GM12873 (cell line): ENCODE data around the gene PPP2R2C.

Source experiments
- TF ChIP-seq, protein P1 (sequence below): IDR thresholded peaks from 2 replicates; pipeline ENCODE4 v1.5.1; 2012; ENCODE audit warnings: low read depth, mild to moderate bottlenecking, moderate library complexity, low read length, control low read depth; ENCODE audit not compliant: insufficient read depth; ENCODE audit errors: missing control alignments

PPP2R2C gene

DNA sequence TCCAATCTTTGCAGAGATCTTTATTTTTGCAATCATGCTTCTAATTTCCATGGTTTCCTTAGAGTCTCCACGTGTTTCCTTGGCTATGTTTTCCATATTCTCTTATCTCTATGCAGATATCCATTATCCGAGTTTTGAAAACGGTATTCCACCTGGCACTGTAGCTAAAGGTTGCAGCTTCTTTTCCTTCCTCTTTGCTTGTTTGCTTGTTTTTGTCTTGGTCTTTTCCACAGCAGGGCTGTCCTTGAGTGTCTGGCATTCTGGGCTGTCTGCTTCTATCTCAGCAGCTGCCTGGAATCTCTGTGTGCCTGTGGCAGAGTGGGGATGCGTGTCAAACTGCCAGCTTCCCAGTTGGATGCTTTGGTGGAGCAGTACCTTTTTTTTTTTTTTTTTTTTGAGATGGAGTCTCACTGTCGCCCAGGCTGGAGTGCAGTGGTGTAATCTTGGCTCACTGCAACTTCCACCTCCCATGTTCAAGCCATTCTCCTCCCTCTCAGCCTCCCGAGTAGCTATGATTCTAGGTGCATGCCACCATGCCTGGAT lies 155.9 kb downstream of the PPP2R2C start:
- TF ChIP-seq, protein P1, sequence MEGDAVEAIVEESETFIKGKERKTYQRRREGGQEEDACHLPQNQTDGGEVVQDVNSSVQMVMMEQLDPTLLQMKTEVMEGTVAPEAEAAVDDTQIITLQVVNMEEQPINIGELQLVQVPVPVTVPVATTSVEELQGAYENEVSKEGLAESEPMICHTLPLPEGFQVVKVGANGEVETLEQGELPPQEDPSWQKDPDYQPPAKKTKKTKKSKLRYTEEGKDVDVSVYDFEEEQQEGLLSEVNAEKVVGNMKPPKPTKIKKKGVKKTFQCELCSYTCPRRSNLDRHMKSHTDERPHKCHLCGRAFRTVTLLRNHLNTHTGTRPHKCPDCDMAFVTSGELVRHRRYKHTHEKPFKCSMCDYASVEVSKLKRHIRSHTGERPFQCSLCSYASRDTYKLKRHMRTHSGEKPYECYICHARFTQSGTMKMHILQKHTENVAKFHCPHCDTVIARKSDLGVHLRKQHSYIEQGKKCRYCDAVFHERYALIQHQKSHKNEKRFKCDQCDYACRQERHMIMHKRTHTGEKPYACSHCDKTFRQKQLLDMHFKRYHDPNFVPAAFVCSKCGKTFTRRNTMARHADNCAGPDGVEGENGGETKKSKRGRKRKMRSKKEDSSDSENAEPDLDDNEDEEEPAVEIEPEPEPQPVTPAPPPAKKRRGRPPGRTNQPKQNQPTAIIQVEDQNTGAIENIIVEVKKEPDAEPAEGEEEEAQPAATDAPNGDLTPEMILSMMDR: no peak

DNA sequence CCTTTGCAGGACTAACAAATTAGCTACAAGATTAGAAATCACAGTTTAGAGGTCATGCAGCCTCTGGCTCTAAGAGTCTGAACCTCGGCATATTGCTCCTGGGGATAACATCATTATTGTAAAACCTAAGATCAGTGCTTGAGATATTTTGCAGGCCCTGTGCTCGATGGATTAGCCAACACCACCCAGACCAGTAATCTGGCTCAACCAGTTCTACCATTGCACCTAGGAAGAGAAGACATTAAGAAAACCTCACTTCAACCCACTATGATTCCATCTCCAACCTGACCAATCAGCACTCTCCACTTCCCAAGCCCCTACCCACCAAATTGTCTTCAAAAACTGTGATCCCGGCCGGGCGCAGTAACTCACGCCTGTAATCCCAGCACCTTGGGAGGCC lies 159.2 kb downstream of the PPP2R2C start:
- TF ChIP-seq, protein P1: no peak

- TF ChIP-seq, protein P1: no peak
Observed at GRCh38 chr4:6309777-6310176, 162.6 kb downstream of the PPP2R2C start.

DNA sequence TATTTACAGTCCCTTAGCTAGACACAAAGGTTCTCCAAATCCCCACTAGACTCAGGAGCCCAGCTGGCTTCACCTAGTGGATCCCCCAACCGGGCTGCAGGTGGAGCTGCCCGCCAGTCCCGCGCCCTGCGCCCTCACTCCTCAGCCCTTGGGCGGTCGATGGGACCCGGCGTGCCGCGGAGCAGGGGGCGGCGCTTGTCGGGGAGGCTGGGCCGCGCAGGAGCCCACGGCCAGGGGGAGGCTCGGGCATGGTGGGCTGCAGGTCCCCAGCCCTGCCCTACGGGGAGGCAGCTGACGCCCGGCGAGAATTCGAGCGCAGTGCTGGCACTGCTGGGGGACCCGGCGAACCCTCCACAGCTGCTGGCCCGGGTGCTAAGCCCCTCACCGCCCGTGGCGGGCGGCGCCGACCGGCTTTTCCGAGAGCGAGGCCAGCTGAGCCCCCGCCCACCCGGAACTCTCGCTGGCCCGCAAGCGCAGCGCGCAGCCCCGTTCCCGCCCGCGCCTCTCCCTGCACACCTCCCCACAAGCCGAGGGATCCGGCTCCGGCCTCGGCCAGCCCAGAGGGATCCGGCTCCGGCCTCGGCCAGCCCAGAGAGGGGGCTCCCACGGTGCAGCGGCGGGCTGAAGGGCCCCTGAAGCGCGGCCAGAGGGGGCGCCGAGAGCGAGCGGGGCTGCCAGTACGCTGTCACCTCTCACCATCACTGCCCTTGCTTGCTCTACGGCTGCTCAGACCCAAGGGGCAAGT lies 163.3 kb downstream of the PPP2R2C start:
- TF ChIP-seq, protein P1: no peak

DNA sequence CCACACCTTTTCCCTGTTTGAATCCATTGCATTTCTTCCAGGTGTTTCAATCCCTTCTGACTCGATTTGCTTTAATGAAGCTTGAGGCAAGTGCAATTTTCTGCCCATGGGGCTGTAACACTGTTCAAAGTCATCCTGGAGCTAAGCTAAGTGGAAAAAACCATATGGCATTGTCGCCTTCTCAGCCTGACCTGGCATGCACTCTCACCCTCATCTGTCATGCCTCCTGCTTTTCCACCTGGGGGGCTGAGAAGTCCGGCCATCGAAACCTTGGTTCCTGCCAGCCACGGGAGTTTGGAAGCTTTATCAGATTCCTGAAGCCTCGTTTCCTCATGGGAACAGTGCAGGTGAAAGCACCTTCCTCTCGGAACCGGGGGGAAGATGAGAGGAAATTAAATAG lies 164.5 kb downstream of the PPP2R2C start:
- TF ChIP-seq, protein P1: no peak

- TF ChIP-seq, protein P1: no peak
Observed at GRCh38 chr4:6307230-6307629, 165.2 kb downstream of the PPP2R2C start.

GRCh38 chr4:6306299-6306698 lies 166.1 kb downstream of the PPP2R2C start:
- TF ChIP-seq, protein P1: no peak
